ENCODE results near the gene FOXC1. TPM values are rescaled to one million over a fixed set of nuclear protein-coding genes. Genes with fewer than 3 reads are reported as not detected.
A peak's percentile ranks its signal among the peaks of the same experiment; 100 is the strongest.

Gene FOXC1
- total and polyA plus RNA-seq, 10 of the 15 experiments (the other 5 are each of a cell fraction or from before 2014, with no cell fraction given): 0.13 to 1.5 (median 0.48) TPM; not detected in 2

DNA sequence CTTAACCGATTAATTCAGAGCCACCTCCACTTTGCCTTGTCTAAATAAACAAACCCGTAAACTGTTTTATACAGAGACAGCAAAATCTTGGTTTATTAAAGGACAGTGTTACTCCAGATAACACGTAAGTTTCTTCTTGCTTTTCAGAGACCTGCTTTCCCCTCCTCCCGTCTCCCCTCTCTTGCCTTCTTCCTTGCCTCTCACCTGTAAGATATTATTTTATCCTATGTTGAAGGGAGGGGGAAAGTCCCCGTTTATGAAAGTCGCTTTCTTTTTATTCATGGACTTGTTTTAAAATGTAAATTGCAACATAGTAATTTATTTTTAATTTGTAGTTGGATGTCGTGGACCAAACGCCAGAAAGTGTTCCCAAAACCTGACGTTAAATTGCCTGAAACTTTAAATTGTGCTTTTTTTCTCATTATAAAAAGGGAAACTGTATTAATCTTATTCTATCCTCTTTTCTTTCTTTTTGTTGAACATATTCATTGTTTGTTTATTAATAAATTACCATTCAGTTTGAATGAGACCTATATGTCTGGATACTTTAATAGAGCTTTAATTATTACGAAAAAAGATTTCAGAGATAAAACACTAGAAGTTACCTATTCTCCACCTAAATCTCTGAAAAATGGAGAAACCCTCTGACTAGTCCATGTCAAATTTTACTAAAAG lies 2.7 kb downstream of the FOXC1 start:
- H3K4me3 ChIP-seq: peak overlapping the region; percentile 60; the same call in 1 of the 2 replicates
- no peaks in the 10 kb centered on the region for H3K36me3 ChIP-seq (ENCODE audit: control insufficient read depth in 2 of 2, insufficient read depth in 2 of 2, low read length in 1 of 2)
- H3K9ac ChIP-seq (ENCODE audit: control insufficient read depth, insufficient read depth, low read length): no peak overlapping the region
- no TSS peak for BruUV-seq (replicated peaks)
- H3K4me2 ChIP-seq (ENCODE audit: control insufficient read depth, insufficient read depth): peak overlapping the region; percentile 70
- in situ Hi-C loops (cut with MboI) (no loop called here), intact Hi-C loops (cut with micrococcal nuclease; ENCODE audit: unreplicated experiment) (loop anchor here (5.0 kb wide), 1 partner anchor 185 kb away; no protein-coding TSS in a partner anchor)
- DNase-seq (ENCODE audit: low read depth, low spot score): no peak
- ChIA-PET SMC1A (ENCODE audit: uncharacterized antibody, unreplicated experiment) (interaction anchor here (0.6 to 1.6 kb wide), 3 partner anchors 331 to 492 kb away, joined by 3 to 5 read pairs (median 4); no protein-coding TSS in a partner anchor), CTCF (interaction anchor here (0.7 to 1.2 kb wide), 3 partner anchors 198 to 486 kb away, joined by 3 to 7 read pairs (median 5); no protein-coding TSS in a partner anchor), RAD21 (ENCODE audit: unreplicated experiment) (interaction anchor here (1.6 kb wide), 1 partner anchor 492 kb away, joined by 10 read pairs; no protein-coding TSS in a partner anchor), POLR2A (no interaction called here)
- H3K27me3 ChIP-seq (replicated peaks in 1 of 2; ENCODE audit: control insufficient read depth in 2 of 2, insufficient read depth in 2 of 2, low read length in 1 of 2): peaks cover 12 to 15% of the 10 kb centered on the region in 2 experiments; a peak in 3 of 4 replicates
- WGBS (ENCODE audit: insufficient coverage, insufficient replicate concordance, low lambda C conversion rate, missing lambda C conversion rate): 74% methylated on average over 10 of the region's 10 CpGs
- no peaks in the 10 kb centered on the region for H3K79me2 ChIP-seq (ENCODE audit: control insufficient read depth, insufficient read depth, low read length)
- H3K27ac ChIP-seq (ENCODE audit: control insufficient read depth, insufficient read depth): no peak overlapping the region
- H3K4me1 ChIP-seq (ENCODE audit: control insufficient read depth, insufficient read depth, low read length): peaks cover 3% of the 10 kb centered on the region; the same call in 1 of the 2 replicates
- H4K20me1 ChIP-seq (ENCODE audit: control insufficient read depth, insufficient read depth): 0 out of 2 replicates have a peak, but pooled peaks cover 3% of the 10 kb centered on the region
- no peak overlapping the region for H2AFZ ChIP-seq (ENCODE audit: control insufficient read depth, low read depth, low read length)
- no peaks in the 10 kb centered on the region; the same call in 2 of the 3 replicates for H3K9me3 ChIP-seq (replicated peaks; ENCODE audit: control insufficient read depth, insufficient read depth, low read length)
- TF ChIP-seq YY1 (IDR thresholded peaks at IDR 0.05; ENCODE audit: low read depth, low read length) (no peak), SREBF1 (IDR thresholded peaks at IDR 0.05; ENCODE audit: low read length) (no peak), SPI1 (IDR thresholded peaks at IDR 0.05; ENCODE audit: borderline replicate concordance, insufficient read depth, low read depth, low read length) (no peak), EP300 (IDR thresholded peaks at IDR 0.05; ENCODE audit: borderline replicate concordance in 1 of 2, control insufficient read depth in 1 of 2, low read depth in 2 of 2, low read length in 2 of 2) (no peak), CHD2 (IDR thresholded peaks at IDR 0.05; ENCODE audit: borderline replicate concordance, low read depth, low read length) (no peak), DPF2 (IDR thresholded peaks at IDR 0.05) (no peak), NBN (IDR thresholded peaks at IDR 0.05) (no peak), ETV6 (conservative IDR thresholded peaks at IDR 0.05 in 1 of 2, IDR thresholded peaks at IDR 0.05 in 1 of 2; ENCODE audit: borderline replicate concordance in 1 of 2, low read depth in 1 of 2) (no peak)
- TF ChIP-seq, protein P1, sequence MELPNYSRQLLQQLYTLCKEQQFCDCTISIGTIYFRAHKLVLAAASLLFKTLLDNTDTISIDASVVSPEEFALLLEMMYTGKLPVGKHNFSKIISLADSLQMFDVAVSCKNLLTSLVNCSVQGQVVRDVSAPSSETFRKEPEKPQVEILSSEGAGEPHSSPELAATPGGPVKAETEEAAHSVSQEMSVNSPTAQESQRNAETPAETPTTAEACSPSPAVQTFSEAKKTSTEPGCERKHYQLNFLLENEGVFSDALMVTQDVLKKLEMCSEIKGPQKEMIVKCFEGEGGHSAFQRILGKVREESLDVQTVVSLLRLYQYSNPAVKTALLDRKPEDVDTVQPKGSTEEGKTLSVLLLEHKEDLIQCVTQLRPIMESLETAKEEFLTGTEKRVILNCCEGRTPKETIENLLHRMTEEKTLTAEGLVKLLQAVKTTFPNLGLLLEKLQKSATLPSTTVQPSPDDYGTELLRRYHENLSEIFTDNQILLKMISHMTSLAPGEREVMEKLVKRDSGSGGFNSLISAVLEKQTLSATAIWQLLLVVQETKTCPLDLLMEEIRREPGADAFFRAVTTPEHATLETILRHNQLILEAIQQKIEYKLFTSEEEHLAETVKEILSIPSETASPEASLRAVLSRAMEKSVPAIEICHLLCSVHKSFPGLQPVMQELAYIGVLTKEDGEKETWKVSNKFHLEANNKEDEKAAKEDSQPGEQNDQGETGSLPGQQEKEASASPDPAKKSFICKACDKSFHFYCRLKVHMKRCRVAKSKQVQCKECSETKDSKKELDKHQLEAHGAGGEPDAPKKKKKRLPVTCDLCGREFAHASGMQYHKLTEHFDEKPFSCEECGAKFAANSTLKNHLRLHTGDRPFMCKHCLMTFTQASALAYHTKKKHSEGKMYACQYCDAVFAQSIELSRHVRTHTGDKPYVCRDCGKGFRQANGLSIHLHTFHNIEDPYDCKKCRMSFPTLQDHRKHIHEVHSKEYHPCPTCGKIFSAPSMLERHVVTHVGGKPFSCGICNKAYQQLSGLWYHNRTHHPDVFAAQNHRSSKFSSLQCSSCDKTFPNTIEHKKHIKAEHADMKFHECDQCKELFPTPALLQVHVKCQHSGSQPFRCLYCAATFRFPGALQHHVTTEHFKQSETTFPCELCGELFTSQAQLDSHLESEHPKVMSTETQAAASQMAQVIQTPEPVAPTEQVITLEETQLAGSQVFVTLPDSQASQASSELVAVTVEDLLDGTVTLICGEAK (IDR thresholded peaks at IDR 0.05; ENCODE audit: borderline replicate concordance): no peak
- TF ChIP-seq, protein P2, sequence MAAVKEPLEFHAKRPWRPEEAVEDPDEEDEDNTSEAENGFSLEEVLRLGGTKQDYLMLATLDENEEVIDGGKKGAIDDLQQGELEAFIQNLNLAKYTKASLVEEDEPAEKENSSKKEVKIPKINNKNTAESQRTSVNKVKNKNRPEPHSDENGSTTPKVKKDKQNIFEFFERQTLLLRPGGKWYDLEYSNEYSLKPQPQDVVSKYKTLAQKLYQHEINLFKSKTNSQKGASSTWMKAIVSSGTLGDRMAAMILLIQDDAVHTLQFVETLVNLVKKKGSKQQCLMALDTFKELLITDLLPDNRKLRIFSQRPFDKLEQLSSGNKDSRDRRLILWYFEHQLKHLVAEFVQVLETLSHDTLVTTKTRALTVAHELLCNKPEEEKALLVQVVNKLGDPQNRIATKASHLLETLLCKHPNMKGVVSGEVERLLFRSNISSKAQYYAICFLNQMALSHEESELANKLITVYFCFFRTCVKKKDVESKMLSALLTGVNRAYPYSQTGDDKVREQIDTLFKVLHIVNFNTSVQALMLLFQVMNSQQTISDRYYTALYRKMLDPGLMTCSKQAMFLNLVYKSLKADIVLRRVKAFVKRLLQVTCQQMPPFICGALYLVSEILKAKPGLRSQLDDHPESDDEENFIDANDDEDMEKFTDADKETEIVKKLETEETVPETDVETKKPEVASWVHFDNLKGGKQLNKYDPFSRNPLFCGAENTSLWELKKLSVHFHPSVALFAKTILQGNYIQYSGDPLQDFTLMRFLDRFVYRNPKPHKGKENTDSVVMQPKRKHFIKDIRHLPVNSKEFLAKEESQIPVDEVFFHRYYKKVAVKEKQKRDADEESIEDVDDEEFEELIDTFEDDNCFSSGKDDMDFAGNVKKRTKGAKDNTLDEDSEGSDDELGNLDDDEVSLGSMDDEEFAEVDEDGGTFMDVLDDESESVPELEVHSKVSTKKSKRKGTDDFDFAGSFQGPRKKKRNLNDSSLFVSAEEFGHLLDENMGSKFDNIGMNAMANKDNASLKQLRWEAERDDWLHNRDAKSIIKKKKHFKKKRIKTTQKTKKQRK (IDR thresholded peaks at IDR 0.05; ENCODE audit: low read depth, low read length): no peak
- peak; percentile 68 for FAIRE-seq
- ATAC-seq: no peak

Measured in GM12878 (cell line).